HepG2 (cell line): ENCODE results near the gene DMRTB1. TPM values are rescaled to one million over a fixed set of nuclear protein-coding genes. Genes with fewer than 3 reads are reported as not detected.

Experiments
- ATAC-seq: fragments of 200-7000 bp; cut with Tn5 transposase; 3 replicates; pipeline ENCODE4 v1.9.1; 2020; ENCODE audit warnings: mild to moderate bottlenecking, moderate library complexity
- BruUV-seq: library from RNA; stranded (reverse); fragments of 400-500 nt; replicated peaks from 2 replicates; lab custom pipeline; 2021; lab: Mats Ljungman, UMichigan
- CTCF ChIA-PET: fragments of 300-600 bp; formaldehyde crosslinking; extraction: SDS; loops from one replicate; lab custom pipeline; 2021; ENCODE audit warnings: low total read pairs, inconsistent platforms, low intra/inter-chr PET ratio; lab: Yijun Ruan, JAX
- POLR2A ChIA-PET: fragments of 350-600 bp; sonication (Branson Sonifier 250); formaldehyde crosslinking; loops from one replicate; lab custom pipeline; 2020; ENCODE audit warnings: antibody characterized with exemption, inconsistent platforms; lab: Yijun Ruan, JAX
- DNase-seq: peaks from one replicate; pipeline ENCODE4 v3.0.0-alpha.2; 2015; ENCODE audit warnings: low spot score
- FAIRE-seq: peaks from 3 replicates; lab custom pipeline; 2011; peaks lifted over from hg19 to GRCh38; lab: Jason Lieb, UNC
- H2AFZ ChIP-seq: one replicate; pipeline ENCODE4 v1.6.1; 2011; ENCODE audit warnings: low read length, inconsistent platforms
- H3K27ac ChIP-seq: fragments of 300-600 bp; 3 replicates; pipeline ENCODE4 v1.8.0; 2011; ENCODE audit warnings: mixed run types, mild to moderate bottlenecking, mixed read lengths, low read length, inconsistent platforms; ENCODE audit not compliant: insufficient read depth; ENCODE audit errors: extremely low read length
- H3K27me3 ChIP-seq, 2 experiments: fragments of 200-600 bp in 1 of 2; 2 replicates in 1 of 2; 3 replicates in 1 of 2; pipeline versions ENCODE4 v1.6.0 to v1.8.0; 2011; ENCODE audit warnings: low read length in 2 of 2, mild to moderate bottlenecking in 2 of 2, moderate library complexity in 2 of 2, inconsistent platforms in 1 of 2; ENCODE audit not compliant: insufficient read depth in 2 of 2, control insufficient read depth in 1 of 2
- H3K36me3 ChIP-seq, 2 experiments: fragments of 200-600 bp in 1 of 2; replicated peaks in 1 of 2; 2 replicates in 1 of 2; 3 replicates in 1 of 2; pipeline versions ENCODE4 v1.5.1 to v1.8.0; 2011; ENCODE audit warnings: low read length in 2 of 2, inconsistent platforms in 1 of 2; ENCODE audit not compliant: insufficient read depth in 2 of 2, control insufficient read depth in 1 of 2
- H3K4me1 ChIP-seq: 2 replicates; pipeline ENCODE4 v1.5.1; 2012; ENCODE audit warnings: low read length, inconsistent platforms; ENCODE audit not compliant: insufficient read depth
- H3K4me2 ChIP-seq: 2 replicates; pipeline ENCODE4 v1.6.0; 2011; ENCODE audit warnings: low read depth, low read length, inconsistent platforms
- H3K4me3 ChIP-seq, 3 experiments: fragments of 200-600 bp in 1 of 3; sonication (generic), shearing (Covaris generic) in 1 of 3; replicated peaks in 1 of 3; 2 replicates each; pipeline ENCODE4 v1.5.1; 2011 to 2016; ENCODE audit warnings: low read length in 3 of 3, inconsistent platforms in 2 of 3, low read depth in 2 of 3, mild to moderate bottlenecking in 2 of 3, control low read depth in 1 of 3, mixed read lengths in 1 of 3; ENCODE audit not compliant: insufficient read depth in 1 of 3
- H3K79me2 ChIP-seq: one replicate; pipeline ENCODE4 v1.6.1; 2011; ENCODE audit warnings: low read length, inconsistent platforms; ENCODE audit not compliant: insufficient read depth
- H3K9ac ChIP-seq: 2 replicates; pipeline ENCODE4 v1.6.0; 2011; ENCODE audit warnings: mild to moderate bottlenecking, low read depth, low read length, inconsistent platforms; ENCODE audit not compliant: insufficient read depth
- H3K9me3 ChIP-seq: 2 replicates; pipeline ENCODE4 v1.5.1; 2012; ENCODE audit warnings: mild to moderate bottlenecking, low read length
- H4K20me1 ChIP-seq: 2 replicates; pipeline ENCODE4 v1.6.0; 2011; ENCODE audit warnings: inconsistent platforms, mild to moderate bottlenecking, low read length, moderate library complexity; ENCODE audit not compliant: insufficient read depth
- GATAD2A ChIP-seq: IDR thresholded peaks from 2 replicates; pipeline ENCODE4 v1.6.1; 2016
- NFRKB ChIP-seq: fragments of 450-650 bp; IDR thresholded peaks from 2 replicates; pipeline ENCODE4 v1.6.1; 2017
- PATZ1 ChIP-seq: sonication (generic); formaldehyde crosslinking; IDR thresholded peaks from 2 replicates; pipeline ENCODE4 v1.4.0; 2020; ENCODE audit warnings: missing genetic modification reagents
- SUZ12 ChIP-seq: fragments of 150-350 bp; IDR thresholded peaks from 2 replicates; pipeline ENCODE4 v1.6.1; 2014; ENCODE audit warnings: low read depth, low read length
- TBX2 ChIP-seq: sonication (generic); formaldehyde crosslinking; IDR thresholded peaks from 2 replicates; pipeline ENCODE4 v1.5.0; 2020; ENCODE audit warnings: missing genetic modification reagents, mild to moderate bottlenecking, borderline replicate concordance
- ZBTB7B ChIP-seq: sonication (generic); formaldehyde crosslinking; IDR thresholded peaks from 2 replicates; pipeline ENCODE4 v1.4.0; 2020; ENCODE audit warnings: missing genetic modification reagents
- ZEB1 ChIP-seq: IDR thresholded peaks from 2 replicates; pipeline ENCODE4 v1.6.1; 2012; ENCODE audit warnings: mild to moderate bottlenecking, low read depth, inconsistent platforms; ENCODE audit not compliant: insufficient replicate concordance
- ZNF232 ChIP-seq: sonication (generic); formaldehyde crosslinking; IDR thresholded peaks from 2 replicates; pipeline ENCODE4 v1.4.0; 2020; ENCODE audit warnings: missing genetic modification reagents, borderline replicate concordance
- WGBS: methylation state at CpG from one replicate; pipeline ENCODE4 v1.1.6; 2017; ENCODE audit warnings: low lambda C conversion rate; 5-methylcytosine and 5-hydroxymethylcytosine counted together
- in situ Hi-C: cut with HindIII; loops from 2 replicates; pipeline ENCODE4 v1.10.0; 2017; ENCODE audit warnings: low pct_unique_long_range_greater_than_20kb; ENCODE audit not compliant: extremely low pct_ligation_motif_present
- intact Hi-C: fragments of 100-400 bp; cut with micrococcal nuclease; formaldehyde crosslinking; loops from one replicate; pipeline ENCODE4 v1.10.0; 2022; ENCODE audit not compliant: unreplicated experiment
- polyA plus RNA-seq, 8 experiments: library from polyadenylated mRNA; depleted of rRNA in 3 of 8; stranded (reverse) in 7 of 8; unstranded in 1 of 8; fragments of >200 nt; fragmentation: Illumina TruSeq in 4 of 8; extraction: Trizol in 4 of 8; gene quantifications; 2 replicates each; pipeline versions ENCODE4 v1.2.1 to v1.2.3, GENCODE V29; 2011 to 2016; ENCODE audit warnings: low read depth in 4 of 8, missing spikeins in 1 of 8, mixed read lengths in 1 of 8; ENCODE audit not compliant: insufficient read depth in 1 of 8
- total RNA-seq, 5 experiments: library from RNA; depleted of rRNA; stranded (reverse); fragments of >200 nt; fragmentation: Illumina TruSeq; extraction: Trizol; gene quantifications; 2 replicates each; pipeline ENCODE4 v1.2.3, GENCODE V29; 2016; ENCODE audit warnings: low read depth in 1 of 5
- TF ChIP-seq, protein P1 (sequence below): sonication (generic); formaldehyde crosslinking; IDR thresholded peaks from 2 replicates; pipeline ENCODE4 v1.5.1; 2020; ENCODE audit warnings: missing genetic modification reagents, mild to moderate bottlenecking, borderline replicate concordance
- TF ChIP-seq, protein P2 (sequence below): IDR thresholded peaks from 2 replicates; pipeline ENCODE4 v1.6.1; 2012; ENCODE audit warnings: low read length, improper control_type of control experiment

The DMRTB1 gene
- total and polyA plus RNA-seq, 2 of the 13 experiments (the other 11 are each of a cell fraction or from before 2014, with no cell fraction given), result not detected

- no peak overlapping the region for H3K4me3 ChIP-seq
- CTCF ChIA-PET, result no interaction called here
- no peak overlapping the region for H2AFZ ChIP-seq
- no peak overlapping the region for H3K27ac ChIP-seq
- FAIRE-seq (no peak), DNase-seq (no peak), ATAC-seq (no peak)
- H3K79me2 ChIP-seq, result no peaks in the 10 kb centered on the region
- no peaks in the 10 kb centered on the region for H3K9me3 ChIP-seq
- peaks cover 5 to 79% of the 10 kb centered on the region in 2 experiments; a peak in 3 of 5 replicates for H3K27me3 ChIP-seq
- TF ChIP-seq SUZ12 (no peak), GATAD2A (no peak), ZNF232 (no peak), ZBTB7B (CRISPR knock-in tag) (no peak), TBX2 (CRISPR knock-in tag) (no peak), NFRKB (no peak), ZEB1 (no peak), PATZ1 (no peak)
- TF ChIP-seq, protein P1, sequence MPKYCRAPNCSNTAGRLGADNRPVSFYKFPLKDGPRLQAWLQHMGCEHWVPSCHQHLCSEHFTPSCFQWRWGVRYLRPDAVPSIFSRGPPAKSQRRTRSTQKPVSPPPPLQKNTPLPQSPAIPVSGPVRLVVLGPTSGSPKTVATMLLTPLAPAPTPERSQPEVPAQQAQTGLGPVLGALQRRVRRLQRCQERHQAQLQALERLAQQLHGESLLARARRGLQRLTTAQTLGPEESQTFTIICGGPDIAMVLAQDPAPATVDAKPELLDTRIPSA (CRISPR knock-in tag), result no peak
- TF ChIP-seq, protein P2, sequence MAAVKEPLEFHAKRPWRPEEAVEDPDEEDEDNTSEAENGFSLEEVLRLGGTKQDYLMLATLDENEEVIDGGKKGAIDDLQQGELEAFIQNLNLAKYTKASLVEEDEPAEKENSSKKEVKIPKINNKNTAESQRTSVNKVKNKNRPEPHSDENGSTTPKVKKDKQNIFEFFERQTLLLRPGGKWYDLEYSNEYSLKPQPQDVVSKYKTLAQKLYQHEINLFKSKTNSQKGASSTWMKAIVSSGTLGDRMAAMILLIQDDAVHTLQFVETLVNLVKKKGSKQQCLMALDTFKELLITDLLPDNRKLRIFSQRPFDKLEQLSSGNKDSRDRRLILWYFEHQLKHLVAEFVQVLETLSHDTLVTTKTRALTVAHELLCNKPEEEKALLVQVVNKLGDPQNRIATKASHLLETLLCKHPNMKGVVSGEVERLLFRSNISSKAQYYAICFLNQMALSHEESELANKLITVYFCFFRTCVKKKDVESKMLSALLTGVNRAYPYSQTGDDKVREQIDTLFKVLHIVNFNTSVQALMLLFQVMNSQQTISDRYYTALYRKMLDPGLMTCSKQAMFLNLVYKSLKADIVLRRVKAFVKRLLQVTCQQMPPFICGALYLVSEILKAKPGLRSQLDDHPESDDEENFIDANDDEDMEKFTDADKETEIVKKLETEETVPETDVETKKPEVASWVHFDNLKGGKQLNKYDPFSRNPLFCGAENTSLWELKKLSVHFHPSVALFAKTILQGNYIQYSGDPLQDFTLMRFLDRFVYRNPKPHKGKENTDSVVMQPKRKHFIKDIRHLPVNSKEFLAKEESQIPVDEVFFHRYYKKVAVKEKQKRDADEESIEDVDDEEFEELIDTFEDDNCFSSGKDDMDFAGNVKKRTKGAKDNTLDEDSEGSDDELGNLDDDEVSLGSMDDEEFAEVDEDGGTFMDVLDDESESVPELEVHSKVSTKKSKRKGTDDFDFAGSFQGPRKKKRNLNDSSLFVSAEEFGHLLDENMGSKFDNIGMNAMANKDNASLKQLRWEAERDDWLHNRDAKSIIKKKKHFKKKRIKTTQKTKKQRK, result no peak
- no TSS peak for BruUV-seq
- no peaks in the 10 kb centered on the region for H3K4me1 ChIP-seq
- POLR2A ChIA-PET, result no interaction called here
- H3K9ac ChIP-seq, result no peak overlapping the region
- 42% methylated on average over 12 of the region's 12 CpGs for WGBS
- no peak overlapping the region for H3K4me2 ChIP-seq
- H4K20me1 ChIP-seq, result no peaks in the 10 kb centered on the region
- intact Hi-C loops (no loop called here), in situ Hi-C loops (no loop called here)
- H3K36me3 ChIP-seq, result no peaks in the 10 kb centered on the region
Observed at GRCh38 chr1:53415432-53415831, 43.8 kb upstream of the DMRTB1 start.
